GM19025 (cell line): Measurements from ENCODE around the gene ZNF689.
"Not testable (repeated sequence)": the region's sequence is repeated elsewhere in the genome, so short reads cannot be mapped to it uniquely, and the experiment has no call there.

Source experiments
- ATAC-seq: cut with Tn5 transposase; IDR thresholded peaks from one replicate; pipeline ENCODE4 v1.9.1; 2021; ENCODE audit warnings: mild to moderate bottlenecking, low read depth, moderate library complexity; ENCODE audit not compliant: unreplicated experiment

ZNF689 gene

GRCh38 chr16:30601966-30602365 lies 8.2 kb downstream of the ZNF689 start:
- ATAC-seq = no peak

GRCh38 chr16:30600929-30601328 lies 9.3 kb downstream of the ZNF689 start:
- ATAC-seq = no peak

GRCh38 chr16:30600215-30600614 lies 10.0 kb downstream of the ZNF689 start:
- ATAC-seq = no peak

GRCh38 chr16:30592871-30593270 lies 17.3 kb downstream of the ZNF689 start:
- ATAC-seq = no peak

- ATAC-seq = not testable (repeated sequence)
Measured at GRCh38 chr16:30590869-30591268, 19.3 kb downstream of the ZNF689 start.

DNA sequence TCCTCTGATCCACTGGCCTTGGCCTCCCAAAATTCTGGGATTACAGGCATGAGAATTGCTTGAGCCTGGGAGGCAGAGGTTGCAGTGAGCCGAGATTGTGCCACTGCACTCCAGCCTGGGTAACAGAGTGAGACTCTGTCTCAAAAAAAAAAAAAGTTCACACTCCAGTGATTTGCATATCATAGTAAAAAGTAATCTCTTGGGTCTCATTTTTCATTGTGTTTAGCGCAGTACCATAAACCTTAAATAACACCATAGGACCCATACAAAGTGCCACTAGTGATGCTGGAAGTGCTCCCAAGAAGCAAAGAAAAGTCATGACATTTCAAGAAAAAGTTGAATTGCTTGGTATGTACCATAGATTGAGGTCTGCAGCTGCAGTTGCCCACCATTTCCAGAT lies 20.6 kb downstream of the ZNF689 start:
- not testable (repeated sequence) for ATAC-seq

DNA sequence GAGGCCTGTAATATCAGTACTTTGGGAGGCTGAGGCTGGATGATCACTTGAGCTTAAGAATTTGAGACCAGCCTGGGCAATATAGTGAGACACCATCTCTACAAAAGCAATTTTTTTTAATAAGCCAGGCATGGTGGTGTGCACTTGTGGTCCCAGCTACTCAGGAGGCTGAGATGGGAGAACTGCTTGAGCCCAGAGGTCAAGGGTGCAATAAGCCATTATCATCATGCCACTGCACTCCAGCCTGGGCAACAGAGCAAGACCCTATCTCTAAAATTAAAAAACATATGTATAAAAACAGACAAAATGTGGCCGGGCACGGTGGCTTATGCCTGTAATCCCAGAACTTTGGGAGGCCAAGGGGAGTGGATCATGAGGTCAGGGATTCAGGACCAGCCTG lies 21.5 kb downstream of the ZNF689 start:
- no peak for ATAC-seq

DNA sequence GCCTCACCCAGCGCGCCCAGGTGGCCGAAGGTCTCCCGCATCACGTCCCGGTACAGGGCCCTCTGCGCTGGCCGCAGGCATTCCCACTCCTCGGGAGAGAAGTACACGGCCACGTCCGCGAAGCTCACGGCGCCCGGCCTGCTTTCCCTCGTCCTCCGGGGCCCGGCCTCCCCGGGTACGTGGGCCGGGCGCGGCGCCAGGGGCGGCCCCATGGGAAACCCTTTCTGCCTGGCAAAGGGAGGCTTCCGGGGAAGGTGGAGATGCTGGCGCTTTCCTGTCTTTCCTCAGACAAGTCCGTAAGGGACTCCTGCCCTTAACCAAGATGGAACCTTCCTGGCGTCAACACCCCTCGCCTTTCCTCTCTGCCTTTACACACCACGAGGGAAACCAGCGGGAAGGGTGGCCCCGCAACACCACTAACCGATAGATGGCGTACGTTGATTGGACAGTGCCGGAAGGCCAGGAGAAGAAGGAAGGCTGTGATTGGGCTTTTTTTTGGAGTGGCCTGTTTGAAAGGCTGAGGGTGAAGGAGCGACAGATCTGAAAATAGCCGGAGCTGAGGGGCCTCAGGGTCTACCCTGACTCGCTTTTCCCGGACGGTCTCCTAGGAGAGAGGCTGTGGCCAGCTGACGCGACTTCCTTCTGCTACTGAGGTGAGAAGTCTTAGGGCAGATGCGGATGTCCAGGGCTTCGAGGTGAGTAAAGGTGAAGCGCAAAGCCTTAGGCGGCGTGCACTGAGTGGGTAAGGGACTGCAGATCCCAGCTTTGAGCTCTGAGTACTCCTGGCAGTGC lies 24.6 kb downstream of the ZNF689 start, which contains the start of gene ZNF785:
TSS of gene ZNF785 (minus strand) at position 298 of the 792 bp plus-strand sequence. CDS start at position 212, 86 bp downstream.
- ATAC-seq = peak; percentile 92

DNA sequence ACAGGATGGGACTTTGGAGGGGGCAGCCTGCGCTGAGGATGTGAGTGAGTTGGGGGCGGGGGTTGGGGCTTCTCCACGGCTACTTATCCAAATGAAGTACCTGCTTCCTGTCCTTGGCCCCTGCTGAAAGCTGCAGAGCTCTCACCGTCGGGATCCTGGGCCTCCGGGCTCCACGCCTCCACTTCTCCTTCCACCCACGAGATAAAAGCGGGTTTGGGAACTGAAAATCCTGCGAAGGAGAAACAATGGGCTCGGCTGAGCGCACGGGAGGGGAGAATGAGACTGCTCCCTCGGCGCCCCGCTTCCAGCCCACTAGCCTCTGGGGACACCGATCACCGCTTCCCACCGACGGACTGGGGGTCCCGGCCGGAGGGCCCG lies 25.2 kb downstream of the ZNF689 start:
- no peak for ATAC-seq

- ATAC-seq = no peak
Measured at GRCh38 chr16:30582611-30583340, 27.4 kb downstream of the ZNF689 start.

- ATAC-seq = no peak
Measured at GRCh38 chr16:30581457-30581856, 28.7 kb downstream of the ZNF689 start.

GRCh38 chr16:30574678-30575077 lies 35.5 kb downstream of the ZNF689 start:
- no peak for ATAC-seq

DNA sequence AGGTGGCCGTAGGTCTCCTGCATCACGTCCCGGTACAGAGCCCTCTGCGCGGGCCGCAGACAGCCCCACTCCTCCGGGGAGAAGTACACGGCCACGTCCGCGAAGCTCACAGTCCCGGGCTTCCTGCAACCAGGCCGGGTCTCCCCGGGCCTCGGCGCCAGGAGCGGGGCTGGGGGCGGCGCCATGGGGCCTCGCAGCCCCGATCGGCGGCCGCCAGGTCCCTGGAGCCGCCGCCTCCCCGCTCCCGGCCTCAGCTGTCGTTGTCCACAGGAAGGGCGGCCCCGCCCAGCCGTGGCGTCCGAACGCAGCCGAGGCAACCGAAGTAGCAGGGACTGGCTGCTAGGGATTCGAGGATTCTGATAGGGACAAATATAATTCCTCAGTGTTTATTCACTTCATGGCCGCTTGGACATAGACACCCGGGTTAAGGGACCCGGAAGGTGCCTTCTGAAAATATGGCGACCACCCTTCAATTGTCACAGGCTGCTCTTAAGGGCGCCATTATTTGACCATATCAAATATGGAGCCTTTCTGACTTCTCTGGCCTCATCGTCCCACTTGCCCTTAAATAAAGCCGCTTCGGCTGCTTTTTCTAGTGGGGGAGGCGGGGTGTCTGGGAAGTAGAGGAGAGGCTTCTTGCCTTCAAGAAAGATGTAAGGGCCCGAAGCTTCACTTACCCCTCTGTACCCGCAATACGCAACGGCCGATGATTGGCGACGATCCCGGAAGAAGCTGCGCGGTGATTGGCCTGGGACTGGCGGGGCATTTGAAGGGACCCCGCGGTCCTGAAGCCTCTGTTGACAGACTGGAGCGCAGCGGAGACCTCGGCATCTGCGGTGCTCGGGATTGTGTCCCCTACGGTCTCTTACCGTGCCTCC lies 38.5 kb downstream of the ZNF689 start, which contains the start of gene ZNF688:
TSS of gene ZNF688 (minus strand) at position 270 of the 878 bp plus-strand sequence. CDS start at position 185, 85 bp downstream.
- ATAC-seq = peak; percentile 65

GRCh38 chr16:30570636-30571444 lies 39.3 kb downstream of the ZNF689 start:
- no peak for ATAC-seq

DNA sequence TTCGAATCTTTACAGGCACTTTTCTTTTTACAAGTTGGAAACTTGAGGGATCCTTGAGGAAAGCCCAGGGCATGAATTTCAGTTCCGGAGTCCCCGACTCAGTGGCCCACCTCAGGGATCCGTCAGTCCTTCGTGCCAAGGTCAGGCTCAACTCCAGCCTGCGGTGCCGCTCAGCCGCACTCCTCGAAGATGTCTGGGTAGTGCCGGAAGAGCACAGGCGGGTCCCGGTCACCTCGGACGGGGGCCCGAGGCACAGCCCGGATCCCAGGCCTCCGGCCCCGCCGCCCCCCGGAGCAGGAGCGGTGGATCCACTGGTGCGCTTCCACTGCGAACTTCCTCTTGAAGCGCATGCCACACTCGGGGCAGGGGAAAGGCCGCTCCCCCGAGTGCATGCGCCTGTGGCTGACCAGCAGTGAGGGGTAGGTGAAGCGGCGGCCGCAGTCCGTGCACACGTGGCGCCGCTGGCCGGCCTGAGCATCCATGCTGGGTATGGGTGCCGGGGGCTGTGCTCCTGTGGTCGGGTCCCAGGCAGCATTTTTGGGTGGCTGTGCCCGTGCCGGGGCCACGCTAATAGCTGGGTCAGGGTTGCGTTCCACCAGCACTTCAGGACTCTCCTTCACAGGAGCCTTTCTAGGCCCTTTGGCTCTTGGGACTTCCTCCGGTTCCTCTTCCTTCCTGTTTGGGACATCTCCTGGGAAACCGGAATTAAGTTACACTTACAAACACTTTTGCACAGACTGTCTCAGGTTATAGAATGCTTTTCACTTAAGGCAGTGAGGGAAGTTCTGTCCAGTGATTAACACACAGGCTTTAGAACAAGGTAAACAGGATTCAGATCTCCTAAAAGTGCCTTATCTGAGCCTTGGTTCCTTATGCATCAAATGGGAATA lies 40.2 kb downstream of the ZNF689 start:
- ATAC-seq = no peak

GRCh38 chr16:30569281-30569680 lies 40.9 kb downstream of the ZNF689 start:
- ATAC-seq = no peak

GRCh38 chr16:30567991-30568638 lies 42.1 kb downstream of the ZNF689 start:
- ATAC-seq = peak; percentile 42
